Keratinocyte (primary cell): ENCODE measurements around the gene PSD2.

Source experiments
- EZH2 ChIP-seq: IDR thresholded peaks from one replicate; pipeline ENCODE4 v1.6.1; 2012; ENCODE audit warnings: inconsistent platforms, mild to moderate bottlenecking, low read length, moderate library complexity
- TF ChIP-seq, protein P1 (sequence below), 3 experiments: IDR thresholded peaks in 1 of 3; conservative IDR thresholded peaks in 1 of 3; optimal IDR thresholded peaks in 1 of 3; 2 replicates in 2 of 3; 3 replicates in 1 of 3; pipeline versions ENCODE3 to v1.5.1; 2011; ENCODE audit warnings: low read length in 3 of 3, mild to moderate bottlenecking in 3 of 3, moderate library complexity in 2 of 3, control low read depth in 1 of 3, inconsistent platforms in 1 of 3; ENCODE audit not compliant: insufficient read depth in 2 of 3; ENCODE audit errors: extremely low read depth in 1 of 3

DNA sequence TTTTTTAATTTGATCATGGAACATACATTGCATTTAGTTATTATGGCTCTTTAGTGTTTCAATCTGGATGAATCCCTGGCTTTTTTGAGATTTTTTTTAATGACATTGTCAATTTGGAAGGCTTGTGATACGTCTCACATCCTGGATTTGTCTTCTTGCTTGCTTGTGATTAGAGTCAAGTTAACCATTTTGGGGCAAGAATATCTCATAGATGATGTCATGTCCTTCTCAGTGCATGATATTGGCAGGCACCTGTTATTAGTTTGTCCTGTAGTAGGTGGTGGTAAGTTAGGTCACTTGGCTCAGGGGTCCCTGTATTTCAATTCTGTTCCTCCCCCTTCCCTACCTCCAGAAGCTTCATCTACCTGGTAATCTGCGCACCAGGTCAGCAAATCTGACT lies 3.3 kb downstream of the PSD2 start:
- TF ChIP-seq, protein P1, sequence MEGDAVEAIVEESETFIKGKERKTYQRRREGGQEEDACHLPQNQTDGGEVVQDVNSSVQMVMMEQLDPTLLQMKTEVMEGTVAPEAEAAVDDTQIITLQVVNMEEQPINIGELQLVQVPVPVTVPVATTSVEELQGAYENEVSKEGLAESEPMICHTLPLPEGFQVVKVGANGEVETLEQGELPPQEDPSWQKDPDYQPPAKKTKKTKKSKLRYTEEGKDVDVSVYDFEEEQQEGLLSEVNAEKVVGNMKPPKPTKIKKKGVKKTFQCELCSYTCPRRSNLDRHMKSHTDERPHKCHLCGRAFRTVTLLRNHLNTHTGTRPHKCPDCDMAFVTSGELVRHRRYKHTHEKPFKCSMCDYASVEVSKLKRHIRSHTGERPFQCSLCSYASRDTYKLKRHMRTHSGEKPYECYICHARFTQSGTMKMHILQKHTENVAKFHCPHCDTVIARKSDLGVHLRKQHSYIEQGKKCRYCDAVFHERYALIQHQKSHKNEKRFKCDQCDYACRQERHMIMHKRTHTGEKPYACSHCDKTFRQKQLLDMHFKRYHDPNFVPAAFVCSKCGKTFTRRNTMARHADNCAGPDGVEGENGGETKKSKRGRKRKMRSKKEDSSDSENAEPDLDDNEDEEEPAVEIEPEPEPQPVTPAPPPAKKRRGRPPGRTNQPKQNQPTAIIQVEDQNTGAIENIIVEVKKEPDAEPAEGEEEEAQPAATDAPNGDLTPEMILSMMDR (optimal IDR thresholded peaks at IDR 0.05 in 1 of 3, IDR thresholded peaks at IDR 0.05 in 1 of 3, conservative IDR thresholded peaks at IDR 0.05 in 1 of 3; ENCODE audit: extremely low read depth in 1 of 3, insufficient read depth in 2 of 3, low read length in 3 of 3), result no peak
- no peak for TF ChIP-seq EZH2
